ENCODE measurements around the gene DLGAP1. TPM values are rescaled to one million over a fixed set of nuclear protein-coding genes. Genes with fewer than 3 reads are reported as not detected.

Gene DLGAP1
- total and polyA plus RNA-seq, 2 experiments from 2014 or later = 17.0 to 48.5 TPM

DNA sequence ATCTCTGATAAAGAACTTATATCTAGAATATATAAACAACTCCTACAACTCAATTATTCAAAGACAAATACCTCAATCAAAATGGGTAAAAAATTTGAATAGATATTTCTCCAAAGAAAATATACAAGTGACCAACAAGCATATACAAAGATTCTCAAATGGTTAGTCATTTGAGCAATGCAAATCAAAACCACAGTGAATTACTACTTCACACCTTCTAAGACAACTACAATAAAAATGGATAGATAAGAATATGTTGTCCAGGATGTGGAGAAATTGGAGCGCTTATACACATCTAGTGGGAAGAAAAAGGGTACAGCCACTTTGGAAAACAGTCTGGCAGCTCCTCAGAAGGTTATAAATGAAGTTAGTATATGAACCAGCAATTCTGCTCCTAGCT is 672.2 kb downstream of the DLGAP1 start:
- 0 out of 2 replicates have a peak, but pooled peaks cover under 1% of the 10 kb centered on the region for H3K4me1 ChIP-seq (ENCODE audit: insufficient read depth)
- no peaks in the 10 kb centered on the region for H3F3A ChIP-seq (replicated peaks; ENCODE audit: low read depth)
- no peak overlapping the region for H3K27ac ChIP-seq (ENCODE audit: low read depth)
- H3K4me1 Mint-ChIP-seq = peaks cover 2% of the 10 kb centered on the region; the same call in 1 of the 3 replicates
- no peaks in the 10 kb centered on the region for H4K20me1 ChIP-seq (replicated peaks; ENCODE audit: insufficient read depth)
- no peak for DNase-seq (ENCODE audit: low spot score)
- H2AFZ ChIP-seq = no peak overlapping the region
- H3K4me3 Mint-ChIP-seq = no peak overlapping the region
- H3K27me3 Mint-ChIP-seq (ENCODE audit: insufficient read depth, low read depth, poor library complexity) = no peaks in the 10 kb centered on the region
- TF ChIP-seq JUNB (IDR thresholded peaks at IDR 0.05; ENCODE audit: unreplicated experiment) (no peak), STAT1 (IDR thresholded peaks at IDR 0.05; ENCODE audit: unreplicated experiment) (no peak), ZNF114 (CRISPR knock-in tag; IDR thresholded peaks at IDR 0.05) (no peak), CTCF (conservative IDR thresholded peaks at IDR 0.05; ENCODE audit: low read depth in 2 of 2) (no peak), NANOG (IDR thresholded peaks at IDR 0.05; ENCODE audit: borderline replicate concordance) (no peak), ETS1 (IDR thresholded peaks at IDR 0.05) (no peak), POLR2AphosphoS5 (IDR thresholded peaks at IDR 0.05; ENCODE audit: low read depth) (no peak), EZH2phosphoT487 (IDR thresholded peaks at IDR 0.05; ENCODE audit: unreplicated experiment) (no peak)
- TF ChIP-seq, protein P1, sequence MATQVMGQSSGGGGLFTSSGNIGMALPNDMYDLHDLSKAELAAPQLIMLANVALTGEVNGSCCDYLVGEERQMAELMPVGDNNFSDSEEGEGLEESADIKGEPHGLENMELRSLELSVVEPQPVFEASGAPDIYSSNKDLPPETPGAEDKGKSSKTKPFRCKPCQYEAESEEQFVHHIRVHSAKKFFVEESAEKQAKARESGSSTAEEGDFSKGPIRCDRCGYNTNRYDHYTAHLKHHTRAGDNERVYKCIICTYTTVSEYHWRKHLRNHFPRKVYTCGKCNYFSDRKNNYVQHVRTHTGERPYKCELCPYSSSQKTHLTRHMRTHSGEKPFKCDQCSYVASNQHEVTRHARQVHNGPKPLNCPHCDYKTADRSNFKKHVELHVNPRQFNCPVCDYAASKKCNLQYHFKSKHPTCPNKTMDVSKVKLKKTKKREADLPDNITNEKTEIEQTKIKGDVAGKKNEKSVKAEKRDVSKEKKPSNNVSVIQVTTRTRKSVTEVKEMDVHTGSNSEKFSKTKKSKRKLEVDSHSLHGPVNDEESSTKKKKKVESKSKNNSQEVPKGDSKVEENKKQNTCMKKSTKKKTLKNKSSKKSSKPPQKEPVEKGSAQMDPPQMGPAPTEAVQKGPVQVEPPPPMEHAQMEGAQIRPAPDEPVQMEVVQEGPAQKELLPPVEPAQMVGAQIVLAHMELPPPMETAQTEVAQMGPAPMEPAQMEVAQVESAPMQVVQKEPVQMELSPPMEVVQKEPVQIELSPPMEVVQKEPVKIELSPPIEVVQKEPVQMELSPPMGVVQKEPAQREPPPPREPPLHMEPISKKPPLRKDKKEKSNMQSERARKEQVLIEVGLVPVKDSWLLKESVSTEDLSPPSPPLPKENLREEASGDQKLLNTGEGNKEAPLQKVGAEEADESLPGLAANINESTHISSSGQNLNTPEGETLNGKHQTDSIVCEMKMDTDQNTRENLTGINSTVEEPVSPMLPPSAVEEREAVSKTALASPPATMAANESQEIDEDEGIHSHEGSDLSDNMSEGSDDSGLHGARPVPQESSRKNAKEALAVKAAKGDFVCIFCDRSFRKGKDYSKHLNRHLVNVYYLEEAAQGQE (IDR thresholded peaks at IDR 0.05; ENCODE audit: unreplicated experiment) = no peak
- TF ChIP-seq, protein P2, sequence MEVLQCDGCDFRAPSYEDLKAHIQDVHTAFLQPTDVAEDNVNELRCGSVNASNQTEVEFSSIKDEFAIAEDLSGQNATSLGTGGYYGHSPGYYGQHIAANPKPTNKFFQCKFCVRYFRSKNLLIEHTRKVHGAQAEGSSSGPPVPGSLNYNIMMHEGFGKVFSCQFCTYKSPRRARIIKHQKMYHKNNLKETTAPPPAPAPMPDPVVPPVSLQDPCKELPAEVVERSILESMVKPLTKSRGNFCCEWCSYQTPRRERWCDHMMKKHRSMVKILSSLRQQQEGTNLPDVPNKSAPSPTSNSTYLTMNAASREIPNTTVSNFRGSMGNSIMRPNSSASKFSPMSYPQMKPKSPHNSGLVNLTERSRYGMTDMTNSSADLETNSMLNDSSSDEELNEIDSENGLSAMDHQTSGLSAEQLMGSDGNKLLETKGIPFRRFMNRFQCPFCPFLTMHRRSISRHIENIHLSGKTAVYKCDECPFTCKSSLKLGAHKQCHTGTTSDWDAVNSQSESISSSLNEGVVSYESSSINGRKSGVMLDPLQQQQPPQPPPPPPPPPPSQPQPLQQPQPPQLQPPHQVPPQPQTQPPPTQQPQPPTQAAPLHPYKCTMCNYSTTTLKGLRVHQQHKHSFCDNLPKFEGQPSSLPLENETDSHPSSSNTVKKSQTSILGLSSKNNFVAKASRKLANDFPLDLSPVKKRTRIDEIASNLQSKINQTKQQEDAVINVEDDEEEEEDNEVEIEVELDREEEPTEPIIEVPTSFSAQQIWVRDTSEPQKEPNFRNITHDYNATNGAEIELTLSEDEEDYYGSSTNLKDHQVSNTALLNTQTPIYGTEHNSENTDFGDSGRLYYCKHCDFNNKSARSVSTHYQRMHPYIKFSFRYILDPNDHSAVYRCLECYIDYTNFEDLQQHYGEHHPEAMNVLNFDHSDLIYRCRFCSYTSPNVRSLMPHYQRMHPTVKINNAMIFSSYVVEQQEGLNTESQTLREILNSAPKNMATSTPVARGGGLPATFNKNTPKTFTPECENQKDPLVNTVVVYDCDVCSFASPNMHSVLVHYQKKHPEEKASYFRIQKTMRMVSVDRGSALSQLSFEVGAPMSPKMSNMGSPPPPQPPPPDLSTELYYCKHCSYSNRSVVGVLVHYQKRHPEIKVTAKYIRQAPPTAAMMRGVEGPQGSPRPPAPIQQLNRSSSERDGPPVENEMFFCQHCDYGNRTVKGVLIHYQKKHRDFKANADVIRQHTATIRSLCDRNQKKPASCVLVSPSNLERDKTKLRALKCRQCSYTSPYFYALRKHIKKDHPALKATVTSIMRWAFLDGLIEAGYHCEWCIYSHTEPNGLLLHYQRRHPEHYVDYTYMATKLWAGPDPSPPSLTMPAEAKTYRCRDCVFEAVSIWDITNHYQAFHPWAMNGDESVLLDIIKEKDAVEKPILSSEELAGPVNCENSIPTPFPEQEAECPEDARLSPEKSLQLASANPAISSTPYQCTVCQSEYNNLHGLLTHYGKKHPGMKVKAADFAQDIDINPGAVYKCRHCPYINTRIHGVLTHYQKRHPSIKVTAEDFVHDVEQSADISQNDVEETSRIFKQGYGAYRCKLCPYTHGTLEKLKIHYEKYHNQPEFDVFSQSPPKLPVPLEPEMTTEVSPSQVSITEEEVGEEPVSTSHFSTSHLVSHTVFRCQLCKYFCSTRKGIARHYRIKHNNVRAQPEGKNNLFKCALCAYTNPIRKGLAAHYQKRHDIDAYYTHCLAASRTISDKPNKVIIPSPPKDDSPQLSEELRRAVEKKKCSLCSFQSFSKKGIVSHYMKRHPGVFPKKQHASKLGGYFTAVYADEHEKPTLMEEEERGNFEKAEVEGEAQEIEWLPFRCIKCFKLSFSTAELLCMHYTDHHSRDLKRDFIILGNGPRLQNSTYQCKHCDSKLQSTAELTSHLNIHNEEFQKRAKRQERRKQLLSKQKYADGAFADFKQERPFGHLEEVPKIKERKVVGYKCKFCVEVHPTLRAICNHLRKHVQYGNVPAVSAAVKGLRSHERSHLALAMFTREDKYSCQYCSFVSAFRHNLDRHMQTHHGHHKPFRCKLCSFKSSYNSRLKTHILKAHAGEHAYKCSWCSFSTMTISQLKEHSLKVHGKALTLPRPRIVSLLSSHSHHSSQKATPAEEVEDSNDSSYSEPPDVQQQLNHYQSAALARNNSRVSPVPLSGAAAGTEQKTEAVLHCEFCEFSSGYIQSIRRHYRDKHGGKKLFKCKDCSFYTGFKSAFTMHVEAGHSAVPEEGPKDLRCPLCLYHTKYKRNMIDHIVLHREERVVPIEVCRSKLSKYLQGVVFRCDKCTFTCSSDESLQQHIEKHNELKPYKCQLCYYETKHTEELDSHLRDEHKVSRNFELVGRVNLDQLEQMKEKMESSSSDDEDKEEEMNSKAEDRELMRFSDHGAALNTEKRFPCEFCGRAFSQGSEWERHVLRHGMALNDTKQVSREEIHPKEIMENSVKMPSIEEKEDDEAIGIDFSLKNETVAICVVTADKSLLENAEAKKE (CRISPR knock-in tag; IDR thresholded peaks at IDR 0.05) = no peak
- H3K79me2 ChIP-seq (replicated peaks; ENCODE audit: insufficient read depth) = no peaks in the 10 kb centered on the region
- no peaks in the 10 kb centered on the region; the same call in 2 of the 3 replicates for H3K9me3 Mint-ChIP-seq
- H3K36me3 Mint-ChIP-seq (ENCODE audit: low read depth) = peaks cover 6% of the 10 kb centered on the region; the same call in 1 of the 3 replicates
- no peak for ATAC-seq
- H3K27me3 ChIP-seq (ENCODE audit: insufficient read depth) = no peaks in the 10 kb centered on the region
- no peak overlapping the region for H3K4me2 ChIP-seq
- no peak overlapping the region for H3K4me3 ChIP-seq
- H3K27ac Mint-ChIP-seq = no peak overlapping the region
- no peaks in the 10 kb centered on the region; the same call in 1 of the 2 replicates for H3K9me2 ChIP-seq (ENCODE audit: insufficient read depth)
- no peaks in the 10 kb centered on the region for H3K36me3 ChIP-seq (ENCODE audit: insufficient read depth)

Measured in GM23338 (cell line).